ENCODE data around the gene HOXB13.

The HOXB13 gene

GRCh38 chr17:48715496-48716399, 12.8 kb downstream of the HOXB13 start:
- DNase-seq (ENCODE audit: low read depth): no peak
- no peak for TF ChIP-seq CTCF (IDR thresholded peaks at IDR 0.05; ENCODE audit: low read depth, low read length, missing control alignments)
- no peak overlapping the region for H3K4me3 ChIP-seq (ENCODE audit: low read depth, low read length)
- in situ Hi-C loops (cut with HindIII; ENCODE audit: low sequenced_read_pairs): loop anchor here (5.0 kb wide), 1 partner anchor 47 kb away; no protein-coding TSS in a partner anchor

GRCh38 chr17:48711128-48711527, 17.4 kb downstream of the HOXB13 start:
- in situ Hi-C loops (cut with HindIII; ENCODE audit: low sequenced_read_pairs): no loop called here
- no peak for DNase-seq (ENCODE audit: low read depth)

GRCh38 chr17:48704361-48705248, 23.9 kb downstream of the HOXB13 start:
- no peak for TF ChIP-seq CTCF (IDR thresholded peaks at IDR 0.05; ENCODE audit: low read depth, low read length, missing control alignments)
- in situ Hi-C loops (cut with HindIII; ENCODE audit: low sequenced_read_pairs): no loop called here
- DNase-seq (ENCODE audit: low read depth): no peak
- H3K4me3 ChIP-seq (ENCODE audit: low read depth, low read length): no peak overlapping the region

More at GRCh38 chr17:48711128-48711527, 17.4 kb downstream of the HOXB13 start:
- TF ChIP-seq CTCF (IDR thresholded peaks at IDR 0.05; ENCODE audit: low read depth, low read length, missing control alignments): no peak
- no peak overlapping the region for H3K4me3 ChIP-seq (ENCODE audit: low read depth, low read length)

- no peak for DNase-seq (ENCODE audit: low read depth)
- in situ Hi-C loops (cut with HindIII; ENCODE audit: low sequenced_read_pairs): no loop called here
- no peak for TF ChIP-seq CTCF (IDR thresholded peaks at IDR 0.05; ENCODE audit: low read depth, low read length, missing control alignments)
- no peak overlapping the region for H3K4me3 ChIP-seq (ENCODE audit: low read depth, low read length)
These were observed 26.6 kb downstream of the HOXB13 start for GRCh38 chr17:48701864-48702532.

- in situ Hi-C loops (cut with HindIII; ENCODE audit: low sequenced_read_pairs): no loop called here
- no peak for DNase-seq (ENCODE audit: low read depth)
- no peak for TF ChIP-seq CTCF (IDR thresholded peaks at IDR 0.05; ENCODE audit: low read depth, low read length, missing control alignments)
- no peak overlapping the region for H3K4me3 ChIP-seq (ENCODE audit: low read depth, low read length)
These were observed 35.4 kb downstream of the HOXB13 start for GRCh38 chr17:48693178-48693577.

- DNase-seq (ENCODE audit: low read depth): no peak
- in situ Hi-C loops (cut with HindIII; ENCODE audit: low sequenced_read_pairs): no loop called here
- TF ChIP-seq CTCF (IDR thresholded peaks at IDR 0.05; ENCODE audit: low read depth, low read length, missing control alignments): no peak
- H3K4me3 ChIP-seq (ENCODE audit: low read depth, low read length): no peak overlapping the region
These were observed 36.5 kb downstream of the HOXB13 start for GRCh38 chr17:48692049-48692448.
